ENCODE data around the gene SPACA6.
"Not testable (repeated sequence)": the region's sequence is repeated elsewhere in the genome, so short reads cannot be mapped to it uniquely, and the experiment has no call there.

SPACA6 gene

DNA sequence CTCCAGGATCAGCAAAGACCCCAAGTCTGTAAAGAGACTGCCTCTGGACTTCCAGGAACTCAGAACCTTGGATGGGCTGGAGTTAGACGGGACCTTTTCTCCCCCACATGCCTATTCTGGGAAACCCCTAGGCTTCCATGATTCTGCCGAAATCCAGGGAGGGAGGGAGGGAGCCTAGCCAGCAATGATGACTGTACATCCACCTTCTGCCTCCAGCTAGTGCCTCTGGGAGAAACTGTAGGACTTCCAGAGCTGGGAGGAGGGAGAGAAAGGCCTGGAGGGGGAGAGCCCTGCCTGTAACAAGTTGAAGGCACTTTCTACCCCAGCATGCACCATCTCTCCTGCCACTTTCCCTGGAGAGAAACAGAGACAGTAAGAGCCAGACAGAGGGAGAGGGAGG is 36.7 kb downstream of the SPACA6 start:
- no peak for FAIRE-seq
- no peak for DNase-seq (ENCODE audit: extremely low spot score, insufficient read length, low read depth)

- DNase-seq (ENCODE audit: extremely low spot score, insufficient read length, low read depth), result no peak
- no peak for FAIRE-seq
Observed at GRCh38 chr19:51733742-51734522, 40.8 kb downstream of the SPACA6 start.

- FAIRE-seq (no peak), DNase-seq (ENCODE audit: extremely low spot score, insufficient read length, low read depth) (no peak)
Observed at GRCh38 chr19:51735759-51736449, 42.8 kb downstream of the SPACA6 start.

GRCh38 chr19:51737389-51737788 is 44.3 kb downstream of the SPACA6 start:
- DNase-seq (ENCODE audit: extremely low spot score, insufficient read length, low read depth), result no peak
- FAIRE-seq, result no peak

DNA sequence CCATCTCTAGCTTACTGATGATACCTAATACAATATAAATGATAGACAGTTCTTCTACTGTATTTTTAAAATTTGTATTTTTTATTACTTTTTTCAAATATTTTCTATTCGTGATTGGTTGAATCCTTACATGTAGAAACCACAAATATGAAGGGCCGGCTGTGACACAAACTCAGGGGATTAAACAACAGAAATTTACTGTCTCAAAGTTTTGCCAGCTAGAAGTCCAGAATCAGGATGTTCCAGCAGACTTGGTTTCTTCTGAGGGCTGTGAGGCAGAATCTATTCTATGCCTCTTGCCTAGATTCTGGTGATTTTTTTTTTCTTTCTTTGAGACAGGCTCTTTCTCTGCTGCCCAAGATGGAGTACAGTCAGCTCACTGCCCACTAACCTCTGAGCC is 44.8 kb downstream of the SPACA6 start:
- no peak for DNase-seq (ENCODE audit: extremely low spot score, insufficient read length, low read depth)
- FAIRE-seq, result no peak

DNA sequence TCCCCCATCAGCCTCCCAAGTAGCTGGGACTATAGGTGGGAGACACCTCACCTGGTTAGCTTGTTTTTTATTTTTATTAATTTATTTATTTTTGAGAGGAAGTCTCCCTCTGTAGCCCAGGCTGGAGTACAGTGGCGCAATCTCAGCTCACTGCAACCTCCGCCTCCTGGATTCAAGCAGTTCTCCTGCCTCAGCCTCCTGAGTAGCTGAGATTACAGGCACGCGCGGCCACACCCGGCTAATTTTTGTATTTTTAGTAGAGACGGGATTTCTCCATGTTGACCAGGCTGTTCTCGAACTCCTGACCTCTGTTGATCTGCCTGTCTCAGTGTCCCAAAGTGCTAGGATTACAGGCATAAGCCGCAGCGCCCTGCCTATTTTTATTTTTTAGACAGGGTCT is 45.4 kb downstream of the SPACA6 start:
- FAIRE-seq, result not testable (repeated sequence)

DNA sequence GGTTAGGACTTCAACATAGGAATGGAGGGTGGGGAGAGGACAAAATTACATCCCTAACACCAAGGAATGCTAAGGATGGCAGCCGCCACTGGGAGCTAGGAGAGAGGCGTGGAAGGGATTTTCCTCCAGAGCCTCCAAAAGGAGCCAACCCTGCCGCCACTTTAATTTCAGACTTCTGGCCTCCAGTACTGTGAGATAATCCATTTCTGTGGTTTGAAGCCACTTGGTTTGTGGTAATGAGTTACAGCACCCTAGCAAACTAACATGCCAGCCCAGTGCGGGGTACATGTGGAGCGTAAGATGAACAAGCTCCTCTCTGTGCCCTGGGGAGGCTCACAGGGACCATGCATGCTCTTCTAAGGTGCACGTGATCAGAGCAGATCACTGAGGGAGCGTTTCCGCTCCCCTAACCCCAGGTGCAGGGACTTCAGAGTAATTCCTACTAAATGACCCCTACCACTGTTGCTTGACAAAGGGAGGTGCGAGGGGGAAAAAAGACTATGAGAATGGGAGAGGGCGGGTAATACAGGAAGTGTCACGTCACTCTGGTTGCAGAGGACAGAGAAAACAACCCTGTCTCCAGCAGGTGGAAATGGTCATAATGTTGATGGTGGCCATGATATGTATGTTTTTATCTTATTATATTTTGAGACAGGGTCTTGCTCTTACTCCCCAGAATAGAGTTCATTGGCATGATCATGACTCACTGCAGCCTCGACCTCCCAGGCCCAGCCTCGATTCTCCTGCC is 46.5 kb downstream of the SPACA6 start:
- no peak for FAIRE-seq
- no peak for DNase-seq (ENCODE audit: extremely low spot score, insufficient read length, low read depth)

More for the DNA sequence above, 45.4 kb downstream of the SPACA6 start:
- not testable (repeated sequence) for DNase-seq (ENCODE audit: extremely low spot score, insufficient read length, low read depth)

DNA sequence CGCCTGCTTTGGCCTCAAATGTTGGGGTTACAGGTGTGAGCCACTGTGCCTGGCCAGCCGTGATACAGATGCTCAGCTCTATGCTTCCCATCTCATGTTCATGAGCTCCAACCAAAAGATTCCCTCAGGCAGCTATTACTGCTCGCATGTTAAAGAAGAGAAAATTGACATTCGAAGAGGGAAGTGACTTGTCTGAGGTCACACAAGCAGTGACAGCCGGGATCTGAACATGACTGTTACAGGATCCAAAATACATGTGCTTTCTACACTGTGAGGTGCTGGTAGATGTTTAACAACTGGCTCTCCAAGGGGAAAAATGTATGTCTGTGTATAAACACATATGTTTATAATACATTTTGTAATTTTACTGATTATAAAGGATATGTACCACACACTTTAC is 47.2 kb downstream of the SPACA6 start:
- FAIRE-seq (no peak), DNase-seq (ENCODE audit: extremely low spot score, insufficient read length, low read depth) (no peak)

DNA sequence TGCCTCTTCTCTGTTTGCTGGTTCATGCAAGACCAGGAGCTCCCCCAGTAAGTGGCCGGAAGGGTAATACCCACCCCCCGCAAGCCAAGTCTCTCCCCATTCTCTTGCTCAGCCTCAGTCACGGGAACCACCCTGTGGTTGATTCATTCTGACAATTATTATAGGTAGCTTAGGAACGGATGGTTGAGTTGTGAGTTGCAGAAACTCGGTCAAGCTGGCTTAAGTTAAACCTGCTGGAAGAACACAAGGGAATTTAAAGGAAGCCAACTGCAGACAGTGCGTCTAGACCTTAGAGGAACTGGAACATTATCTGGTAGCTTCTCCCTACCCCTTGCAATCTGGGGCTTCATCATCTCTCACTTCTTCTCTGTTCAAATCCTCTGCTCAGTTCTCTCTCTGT is 49.7 kb downstream of the SPACA6 start:
- DNase-seq (ENCODE audit: extremely low spot score, insufficient read length, low read depth) (no peak), FAIRE-seq (no peak)

DNA sequence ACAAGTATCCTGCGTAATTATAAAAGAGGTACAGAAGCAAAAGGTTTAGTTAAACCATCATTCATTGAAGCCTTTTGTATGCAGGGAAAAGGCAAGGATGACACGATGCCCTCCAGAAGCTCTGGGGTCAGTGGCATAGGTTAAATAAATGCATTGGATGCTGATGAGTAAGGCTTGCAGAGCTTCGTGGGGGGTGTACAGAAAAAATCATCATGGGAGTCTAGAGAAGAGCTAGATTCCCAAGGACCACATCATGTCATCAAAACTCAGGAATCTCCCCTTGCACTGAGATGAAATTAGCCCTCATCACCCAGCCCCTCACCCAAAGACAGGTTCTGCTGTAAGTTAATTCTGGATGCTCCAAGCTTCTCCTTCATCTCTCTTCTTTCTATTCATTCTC is 50.3 kb downstream of the SPACA6 start:
- no peak for FAIRE-seq
- no peak for DNase-seq (ENCODE audit: extremely low spot score, insufficient read length, low read depth)

DNA sequence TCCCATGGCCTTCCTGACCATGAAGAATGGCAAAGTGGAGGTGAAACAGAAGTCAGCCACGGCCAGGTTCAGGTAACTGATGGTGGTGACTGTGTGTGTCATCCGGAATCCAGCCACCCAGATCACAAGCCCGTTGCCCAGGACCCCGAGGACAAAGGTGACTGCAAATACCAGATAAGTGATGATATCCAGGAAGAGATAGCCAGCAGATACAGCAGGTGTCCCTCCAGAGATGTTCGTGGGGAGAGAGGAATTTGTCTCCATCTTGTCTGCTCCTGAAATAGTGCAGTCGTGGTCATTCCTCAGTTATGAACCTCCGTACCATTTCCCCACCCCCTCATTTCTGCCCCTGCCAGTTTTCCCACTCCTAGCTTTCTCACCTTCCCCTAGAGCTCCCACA is 53.6 kb downstream of the SPACA6 start:
- DNase-seq (ENCODE audit: extremely low spot score, insufficient read length, low read depth) (no peak), FAIRE-seq (no peak)

DNA sequence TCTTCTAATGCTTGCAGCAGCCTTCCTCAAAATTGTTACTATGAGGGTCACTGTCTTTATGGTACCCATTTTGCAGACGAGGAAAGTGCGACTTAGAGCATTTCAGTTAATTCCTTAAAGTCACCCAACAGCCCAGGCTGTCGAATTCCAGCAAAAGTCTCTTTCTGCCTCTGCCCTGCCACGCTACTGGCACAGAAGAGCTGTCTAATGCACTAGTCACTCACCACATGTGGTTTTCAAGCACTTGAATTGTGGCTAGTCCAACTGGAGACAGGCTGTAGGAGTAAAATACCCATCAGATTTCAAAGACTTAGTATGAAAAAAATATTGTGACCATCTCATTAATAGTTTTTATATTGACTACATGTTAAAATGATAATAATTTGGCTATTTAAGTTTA is 56.8 kb downstream of the SPACA6 start:
- DNase-seq (ENCODE audit: extremely low spot score, insufficient read length, low read depth), result no peak
- FAIRE-seq, result no peak

DNA sequence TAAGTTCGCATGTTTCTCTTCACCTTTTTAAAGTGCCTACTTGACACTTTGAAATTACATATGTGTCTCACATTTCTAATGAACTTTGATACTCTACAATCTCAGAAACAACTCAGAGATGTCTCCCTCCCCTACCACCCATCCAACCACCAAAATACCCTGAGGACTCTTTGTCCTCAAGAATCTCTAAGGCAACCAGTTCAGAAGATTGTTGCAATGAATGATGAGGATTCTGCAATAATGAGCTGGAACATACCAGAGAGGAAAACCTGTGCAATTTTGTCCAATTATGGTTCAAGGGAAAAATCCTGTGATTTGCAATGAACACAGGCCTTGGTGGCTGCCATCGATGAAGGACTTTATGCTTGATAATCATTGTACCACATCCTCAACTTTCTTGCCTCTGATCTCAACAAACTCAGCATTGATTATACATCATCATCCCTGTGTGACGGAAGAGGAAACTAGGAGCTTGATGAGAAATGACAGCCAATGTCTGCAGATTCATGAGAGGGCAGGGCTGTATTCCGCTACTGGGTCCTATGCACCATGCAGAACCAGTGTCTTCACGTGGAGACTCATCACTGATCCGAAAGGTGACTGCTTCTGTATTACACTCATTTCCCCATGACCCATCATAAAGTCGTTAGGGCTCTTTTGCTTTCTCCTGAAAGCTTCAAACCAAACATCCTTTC is 57.4 kb downstream of the SPACA6 start:
- no peak for DNase-seq (ENCODE audit: extremely low spot score, insufficient read length, low read depth)
- FAIRE-seq, result no peak

- no peak for FAIRE-seq
- no peak for DNase-seq (ENCODE audit: extremely low spot score, insufficient read length, low read depth)
Observed at GRCh38 chr19:51751655-51752054, 58.5 kb downstream of the SPACA6 start, which contains the start of gene FPR1. FPR1 (minus strand) TSS chr19:51751878; CDS start chr19:51746994, 4,884 bp downstream.

DNA sequence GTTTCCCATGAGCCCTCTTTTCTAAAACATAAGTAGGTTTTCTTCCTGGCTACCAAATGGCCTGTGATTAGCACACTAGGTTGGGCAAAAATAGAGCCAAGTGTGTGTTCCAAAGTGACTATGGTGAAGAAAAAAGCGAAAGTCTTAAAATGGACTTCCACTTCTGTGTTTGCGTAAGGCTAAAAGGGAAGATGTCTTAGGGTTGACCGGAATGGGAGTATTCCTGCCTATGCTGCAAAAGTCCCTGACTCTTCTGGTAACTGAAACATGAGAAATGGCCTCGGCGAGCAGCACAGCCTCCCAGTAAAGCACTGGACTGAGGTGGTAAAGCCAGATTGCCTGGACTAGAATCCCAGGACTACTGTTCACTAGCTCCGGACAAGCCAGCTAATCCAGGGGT is 61.0 kb downstream of the SPACA6 start:
- FAIRE-seq (no peak), DNase-seq (ENCODE audit: extremely low spot score, insufficient read length, low read depth) (no peak)

- FAIRE-seq, result no peak
Observed at GRCh38 chr19:51754770-51755169, 61.6 kb downstream of the SPACA6 start.

More at GRCh38 chr19:51754770-51755169, 61.6 kb downstream of the SPACA6 start:
- DNase-seq (ENCODE audit: extremely low spot score, insufficient read length, low read depth), result no peak

Measured in GM18507 (cell line).